NCI-H82 treated with DMSO at 0.1 percent for 48 hours (cell line): ENCODE data around the gene NAT10.

Experiments
- DNase-seq: peaks from one replicate; lab custom pipeline; 2025; ENCODE audit not compliant: unreplicated experiment; lab: John Stamatoyannopoulos, UW

The NAT10 gene

DNA sequence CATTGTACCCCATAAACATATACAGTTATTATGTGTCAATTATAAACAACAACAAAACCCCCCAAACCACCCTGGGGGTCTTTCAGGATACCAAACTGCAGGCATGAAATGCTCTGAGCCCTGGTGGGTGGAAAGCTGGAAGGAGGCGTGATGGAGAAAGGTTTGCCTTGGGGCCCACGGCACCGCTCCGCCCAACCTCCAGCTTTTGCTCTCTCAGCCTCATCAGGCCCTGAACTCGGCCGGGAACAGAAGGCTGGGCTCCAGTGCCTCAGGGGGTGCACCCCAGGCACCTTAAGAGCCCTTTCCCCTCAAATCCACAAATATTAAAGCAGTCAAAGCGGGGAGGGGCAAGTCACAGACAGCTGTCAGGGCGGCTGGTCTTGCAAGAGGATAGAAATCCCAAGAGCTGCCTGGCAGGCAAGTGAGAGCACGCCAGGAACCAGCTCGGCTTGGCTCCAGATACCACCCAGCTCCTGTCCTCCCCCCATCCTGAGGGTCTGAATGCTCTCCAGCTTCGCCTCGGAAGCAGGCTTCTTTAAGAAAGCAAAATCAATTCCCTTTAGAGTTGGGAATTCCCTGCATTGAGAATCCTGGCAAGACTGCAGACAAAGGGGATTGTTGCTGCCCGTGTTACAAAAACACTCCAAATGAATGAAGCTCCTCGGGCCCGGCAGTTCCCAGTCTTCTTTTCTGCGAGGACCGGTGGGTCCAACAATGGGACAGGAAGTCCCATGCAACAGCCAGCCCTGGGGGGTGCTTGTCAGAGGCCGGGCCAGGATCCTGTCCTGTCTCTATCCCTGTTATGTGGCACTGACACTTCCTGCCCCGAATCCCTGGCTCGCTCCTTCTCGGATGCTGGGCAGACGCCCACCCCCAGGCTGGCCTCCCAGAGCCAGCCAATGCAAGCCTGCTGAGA is 80.8 kb downstream of the NAT10 start:
- no peak for DNase-seq

DNA sequence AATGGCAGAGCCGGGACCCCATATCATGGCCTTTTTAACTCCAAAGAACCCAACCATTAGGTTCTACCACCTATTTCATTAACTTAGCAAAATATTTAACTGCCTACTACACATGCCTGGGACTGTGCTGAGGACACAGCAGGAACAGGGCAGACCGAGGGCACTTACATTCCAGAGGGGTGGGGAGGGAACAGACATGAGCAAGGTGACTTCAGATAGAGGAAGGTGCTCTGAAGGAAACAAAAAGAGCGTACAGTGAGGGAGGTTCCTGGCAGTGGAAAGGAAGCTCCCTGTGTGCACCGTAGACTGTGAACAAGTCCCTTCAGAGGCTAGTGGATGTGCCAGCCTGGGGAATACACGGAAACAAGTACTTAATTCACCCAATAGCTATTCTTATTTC is 82.8 kb downstream of the NAT10 start:
- no peak for DNase-seq

DNA sequence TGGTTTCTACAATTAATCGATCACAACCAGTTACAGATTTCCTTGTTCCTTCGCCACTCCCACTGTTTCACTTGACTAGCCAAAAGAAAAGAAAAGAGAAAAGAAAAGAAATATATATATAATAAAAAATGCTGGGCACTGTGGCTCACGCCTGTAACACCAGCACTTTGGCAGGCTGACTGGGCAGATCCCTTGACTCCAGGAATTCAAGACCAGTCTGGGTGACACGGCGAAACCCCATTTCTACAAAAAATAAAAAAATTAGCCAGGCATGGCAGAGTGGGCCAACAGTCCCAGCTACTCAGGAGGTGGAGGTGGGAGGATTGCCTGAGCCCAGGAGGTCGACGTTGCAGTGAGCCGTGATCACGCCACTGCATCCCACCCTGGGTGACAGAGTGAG is 83.8 kb downstream of the NAT10 start:
- no peak for DNase-seq

GRCh38 chr11:34190192-34191139 is 85.0 kb downstream of the NAT10 start:
- no peak for DNase-seq

DNA sequence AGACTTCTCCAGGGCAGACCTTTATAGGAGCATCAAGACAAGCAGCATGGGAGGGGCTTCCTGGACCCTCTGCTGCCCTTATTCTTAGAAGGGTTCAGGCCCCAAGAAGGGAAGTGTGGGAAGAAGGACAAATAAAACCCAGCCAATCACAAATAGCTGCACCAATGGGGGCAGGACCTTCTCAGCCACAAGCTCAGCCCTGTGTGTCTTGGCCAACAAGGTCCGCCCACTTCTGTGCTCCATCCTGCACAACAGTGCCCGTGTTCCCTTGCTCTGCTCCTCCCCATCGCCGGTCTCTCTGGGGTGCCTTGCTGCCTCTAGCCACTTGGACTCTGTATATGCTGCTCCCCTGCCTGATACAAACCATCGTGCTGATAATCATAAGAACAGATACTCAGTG is 86.1 kb downstream of the NAT10 start:
- DNase-seq: no peak

GRCh38 chr11:34192481-34193401 is 87.3 kb downstream of the NAT10 start:
- DNase-seq: no peak

GRCh38 chr11:34194576-34195335 is 89.3 kb downstream of the NAT10 start:
- DNase-seq: no peak
